HepG2 (cell line): ENCODE measurements around the gene SYDE1. TPM values are rescaled to one million over a fixed set of nuclear protein-coding genes. Genes with fewer than 3 reads are reported as not detected.
A peak's percentile ranks its signal among the peaks of the same experiment; 100 is the strongest.

Experiments used
- ARHGAP35 ChIP-seq: sonication (generic); formaldehyde crosslinking; IDR thresholded peaks from 2 replicates; pipeline ENCODE4 v1.9.0; 2022; ENCODE audit warnings: mild to moderate bottlenecking, inconsistent platforms, moderate library complexity, missing genetic modification reagents, borderline replicate concordance
- ARNT2 ChIP-seq: sonication (generic); formaldehyde crosslinking; IDR thresholded peaks from 2 replicates; pipeline ENCODE4 v1.8.0; 2022; ENCODE audit warnings: mild to moderate bottlenecking, low read depth, missing genetic modification reagents, moderate library complexity
- BRD4 ChIP-seq: sonication (generic); formaldehyde crosslinking; IDR thresholded peaks from 2 replicates; pipeline ENCODE4 v1.4.0; 2020; ENCODE audit warnings: missing genetic modification reagents
- JARID2 ChIP-seq: sonication (generic); formaldehyde crosslinking; IDR thresholded peaks from 2 replicates; pipeline ENCODE4 v1.8.1; 2023; ENCODE audit warnings: missing genetic modification reagents, inconsistent platforms; ENCODE audit not compliant: insufficient replicate concordance
- MED1 ChIP-seq: sonication (generic); formaldehyde crosslinking; IDR thresholded peaks from 2 replicates; pipeline ENCODE4 v1.4.0; 2020; ENCODE audit warnings: missing genetic modification reagents
- MED13 ChIP-seq: sonication (generic); formaldehyde crosslinking; IDR thresholded peaks from 2 replicates; pipeline ENCODE4 v1.5.0; 2020; ENCODE audit warnings: missing genetic modification reagents
- NR2F2 ChIP-seq: IDR thresholded peaks from 2 replicates; pipeline ENCODE4 v1.6.1; 2012; ENCODE audit warnings: low read depth, inconsistent platforms, borderline replicate concordance
- ZNF253 ChIP-seq: sonication (generic); formaldehyde crosslinking; IDR thresholded peaks from 2 replicates; pipeline ENCODE4 v1.8.0; 2022; ENCODE audit warnings: mild to moderate bottlenecking, missing genetic modification reagents, borderline replicate concordance
- ZNF546 ChIP-seq: sonication (generic); formaldehyde crosslinking; conservative IDR thresholded peaks from 2 replicates; pipeline ENCODE4 v1.8.1; 2023; ENCODE audit warnings: mild to moderate bottlenecking, missing genetic modification reagents
- ZNF616 ChIP-seq: sonication (generic); formaldehyde crosslinking; IDR thresholded peaks from 2 replicates; pipeline ENCODE4 v1.5.0; 2020; ENCODE audit warnings: low read depth, mild to moderate bottlenecking, missing genetic modification reagents
- ZNF782 ChIP-seq: sonication (generic); formaldehyde crosslinking; IDR thresholded peaks from 2 replicates; pipeline ENCODE4 v1.4.0; 2020; ENCODE audit warnings: missing genetic modification reagents, mild to moderate bottlenecking, borderline replicate concordance
- polyA plus RNA-seq, 8 experiments: library from polyadenylated mRNA; depleted of rRNA in 3 of 8; stranded (reverse) in 7 of 8; unstranded in 1 of 8; fragments of >200 nt; fragmentation: Illumina TruSeq in 4 of 8; extraction: Trizol in 4 of 8; gene quantifications; 2 replicates each; pipeline versions ENCODE4 v1.2.1 to v1.2.3, GENCODE V29; 2011 to 2016; ENCODE audit warnings: low read depth in 4 of 8, missing spikeins in 1 of 8, mixed read lengths in 1 of 8; ENCODE audit not compliant: insufficient read depth in 1 of 8
- total RNA-seq, 5 experiments: library from RNA; depleted of rRNA; stranded (reverse); fragments of >200 nt; fragmentation: Illumina TruSeq; extraction: Trizol; gene quantifications; 2 replicates each; pipeline ENCODE4 v1.2.3, GENCODE V29; 2016; ENCODE audit warnings: low read depth in 1 of 5
- TF ChIP-seq, protein P1 (sequence below): sonication (generic); formaldehyde crosslinking; IDR thresholded peaks from 2 replicates; pipeline ENCODE4 v1.5.0; 2020; ENCODE audit warnings: mild to moderate bottlenecking, missing genetic modification reagents, borderline replicate concordance
- TF ChIP-seq, protein P2 (sequence below): sonication (generic); formaldehyde crosslinking; IDR thresholded peaks from 2 replicates; pipeline ENCODE4 v1.5.1; 2020; ENCODE audit warnings: mild to moderate bottlenecking, missing genetic modification reagents, moderate library complexity
- TF ChIP-seq, protein P3 (sequence below): sonication (generic); formaldehyde crosslinking; IDR thresholded peaks from 2 replicates; pipeline ENCODE4 v1.8.1; 2023; ENCODE audit warnings: missing genetic modification reagents, inconsistent platforms, borderline replicate concordance
- TF ChIP-seq, protein P4 (sequence below): sonication (generic); formaldehyde crosslinking; IDR thresholded peaks from 2 replicates; pipeline ENCODE4 v1.8.1; 2022; ENCODE audit warnings: low read depth, mild to moderate bottlenecking, missing genetic modification reagents
- TF ChIP-seq, protein P5 (sequence below): sonication (generic); formaldehyde crosslinking; IDR thresholded peaks from 2 replicates; pipeline ENCODE4 v1.8.0; 2022; ENCODE audit warnings: low read depth, missing genetic modification reagents

SYDE1 gene
- total and polyA plus RNA-seq, 2 of the 13 experiments (the other 11 are each of a cell fraction or from before 2014, with no cell fraction given), result 4.3 to 13.6 TPM

DNA sequence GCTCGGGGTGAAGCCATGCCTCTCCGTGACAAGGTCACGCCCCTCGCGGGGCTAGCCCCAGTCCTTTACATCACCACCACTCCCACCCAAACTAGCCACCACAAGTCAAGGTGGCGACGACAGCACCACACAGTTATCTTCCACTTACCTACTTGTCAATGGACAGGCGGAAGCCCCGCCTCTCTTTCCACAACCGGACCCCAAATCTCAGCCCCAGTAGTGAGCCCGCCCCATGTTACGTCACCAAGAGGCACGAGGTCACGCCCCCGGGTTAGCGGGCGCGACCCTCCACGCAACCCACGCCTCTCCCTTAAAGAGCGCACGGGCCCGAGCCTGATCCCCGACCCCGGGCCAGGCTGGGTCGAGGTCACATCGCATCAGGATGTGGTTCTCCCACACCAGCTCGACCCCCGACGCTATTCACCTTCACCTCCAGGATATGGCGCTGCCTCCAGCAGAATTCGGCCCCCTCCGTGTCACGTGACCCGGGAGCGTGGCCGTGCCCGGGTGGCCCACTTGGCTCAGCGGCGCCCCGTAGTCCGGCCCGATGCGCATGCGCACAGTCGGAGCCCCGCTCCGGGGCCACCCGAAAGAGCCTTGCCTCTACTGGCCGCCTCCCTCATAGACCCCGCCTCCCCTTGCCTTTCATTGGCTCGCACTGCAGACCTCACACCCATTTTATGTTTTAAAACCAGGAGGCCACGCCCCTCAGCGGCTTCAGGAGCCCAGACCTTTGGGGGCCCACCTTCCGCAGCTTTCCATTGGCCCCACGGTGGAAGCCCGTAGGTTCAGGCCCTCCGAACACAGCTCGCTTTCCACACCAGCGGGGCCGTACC is 18.2 kb downstream of the SYDE1 start (continued):
- TF ChIP-seq, protein P1, sequence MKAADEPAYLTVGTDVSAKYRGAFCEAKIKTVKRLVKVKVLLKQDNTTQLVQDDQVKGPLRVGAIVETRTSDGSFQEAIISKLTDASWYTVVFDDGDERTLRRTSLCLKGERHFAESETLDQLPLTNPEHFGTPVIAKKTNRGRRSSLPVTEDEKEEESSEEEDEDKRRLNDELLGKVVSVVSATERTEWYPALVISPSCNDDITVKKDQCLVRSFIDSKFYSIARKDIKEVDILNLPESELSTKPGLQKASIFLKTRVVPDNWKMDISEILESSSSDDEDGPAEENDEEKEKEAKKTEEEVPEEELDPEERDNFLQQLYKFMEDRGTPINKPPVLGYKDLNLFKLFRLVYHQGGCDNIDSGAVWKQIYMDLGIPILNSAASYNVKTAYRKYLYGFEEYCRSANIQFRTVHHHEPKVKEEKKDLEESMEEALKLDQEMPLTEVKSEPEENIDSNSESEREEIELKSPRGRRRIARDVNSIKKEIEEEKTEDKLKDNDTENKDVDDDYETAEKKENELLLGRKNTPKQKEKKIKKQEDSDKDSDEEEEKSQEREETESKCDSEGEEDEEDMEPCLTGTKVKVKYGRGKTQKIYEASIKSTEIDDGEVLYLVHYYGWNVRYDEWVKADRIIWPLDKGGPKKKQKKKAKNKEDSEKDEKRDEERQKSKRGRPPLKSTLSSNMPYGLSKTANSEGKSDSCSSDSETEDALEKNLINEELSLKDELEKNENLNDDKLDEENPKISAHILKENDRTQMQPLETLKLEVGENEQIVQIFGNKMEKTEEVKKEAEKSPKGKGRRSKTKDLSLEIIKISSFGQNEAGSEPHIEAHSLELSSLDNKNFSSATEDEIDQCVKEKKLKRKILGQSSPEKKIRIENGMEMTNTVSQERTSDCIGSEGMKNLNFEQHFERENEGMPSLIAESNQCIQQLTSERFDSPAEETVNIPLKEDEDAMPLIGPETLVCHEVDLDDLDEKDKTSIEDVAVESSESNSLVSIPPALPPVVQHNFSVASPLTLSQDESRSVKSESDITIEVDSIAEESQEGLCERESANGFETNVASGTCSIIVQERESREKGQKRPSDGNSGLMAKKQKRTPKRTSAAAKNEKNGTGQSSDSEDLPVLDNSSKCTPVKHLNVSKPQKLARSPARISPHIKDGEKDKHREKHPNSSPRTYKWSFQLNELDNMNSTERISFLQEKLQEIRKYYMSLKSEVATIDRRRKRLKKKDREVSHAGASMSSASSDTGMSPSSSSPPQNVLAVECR (CRISPR knock-in tag), result peak; percentile 73; the same call in 1 of the 2 replicates
- TF ChIP-seq ZNF782, result 0 out of 2 replicates have a peak, but pooled peaks have one; percentile 15
- TF ChIP-seq ZNF616 (CRISPR knock-in tag), result no peak
- TF ChIP-seq ZNF253 (CRISPR knock-in tag), result peak; percentile 74; the same call in 1 of the 2 replicates
- TF ChIP-seq MED1 (CRISPR knock-in tag), result peak; percentile 75
- peak; percentile 71; the same call in 1 of the 2 replicates for TF ChIP-seq BRD4 (CRISPR knock-in tag)
- TF ChIP-seq MED13 (CRISPR knock-in tag), result 0 out of 2 replicates have a peak, but pooled peaks have one; percentile 34
- TF ChIP-seq, protein P2, sequence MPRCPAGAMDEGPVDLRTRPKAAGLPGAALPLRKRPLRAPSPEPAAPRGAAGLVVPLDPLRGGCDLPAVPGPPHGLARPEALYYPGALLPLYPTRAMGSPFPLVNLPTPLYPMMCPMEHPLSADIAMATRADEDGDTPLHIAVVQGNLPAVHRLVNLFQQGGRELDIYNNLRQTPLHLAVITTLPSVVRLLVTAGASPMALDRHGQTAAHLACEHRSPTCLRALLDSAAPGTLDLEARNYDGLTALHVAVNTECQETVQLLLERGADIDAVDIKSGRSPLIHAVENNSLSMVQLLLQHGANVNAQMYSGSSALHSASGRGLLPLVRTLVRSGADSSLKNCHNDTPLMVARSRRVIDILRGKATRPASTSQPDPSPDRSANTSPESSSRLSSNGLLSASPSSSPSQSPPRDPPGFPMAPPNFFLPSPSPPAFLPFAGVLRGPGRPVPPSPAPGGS (CRISPR knock-in tag), result 0 out of 2 replicates have a peak, but pooled peaks have one; percentile 57
- TF ChIP-seq, protein P3, sequence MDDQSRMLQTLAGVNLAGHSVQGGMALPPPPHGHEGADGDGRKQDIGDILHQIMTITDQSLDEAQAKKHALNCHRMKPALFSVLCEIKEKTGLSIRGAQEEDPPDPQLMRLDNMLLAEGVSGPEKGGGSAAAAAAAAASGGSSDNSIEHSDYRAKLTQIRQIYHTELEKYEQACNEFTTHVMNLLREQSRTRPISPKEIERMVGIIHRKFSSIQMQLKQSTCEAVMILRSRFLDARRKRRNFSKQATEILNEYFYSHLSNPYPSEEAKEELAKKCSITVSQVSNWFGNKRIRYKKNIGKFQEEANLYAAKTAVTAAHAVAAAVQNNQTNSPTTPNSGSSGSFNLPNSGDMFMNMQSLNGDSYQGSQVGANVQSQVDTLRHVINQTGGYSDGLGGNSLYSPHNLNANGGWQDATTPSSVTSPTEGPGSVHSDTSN (CRISPR knock-in tag), result no peak
- no peak for TF ChIP-seq ARHGAP35 (CRISPR knock-in tag)
- TF ChIP-seq, protein P4, sequence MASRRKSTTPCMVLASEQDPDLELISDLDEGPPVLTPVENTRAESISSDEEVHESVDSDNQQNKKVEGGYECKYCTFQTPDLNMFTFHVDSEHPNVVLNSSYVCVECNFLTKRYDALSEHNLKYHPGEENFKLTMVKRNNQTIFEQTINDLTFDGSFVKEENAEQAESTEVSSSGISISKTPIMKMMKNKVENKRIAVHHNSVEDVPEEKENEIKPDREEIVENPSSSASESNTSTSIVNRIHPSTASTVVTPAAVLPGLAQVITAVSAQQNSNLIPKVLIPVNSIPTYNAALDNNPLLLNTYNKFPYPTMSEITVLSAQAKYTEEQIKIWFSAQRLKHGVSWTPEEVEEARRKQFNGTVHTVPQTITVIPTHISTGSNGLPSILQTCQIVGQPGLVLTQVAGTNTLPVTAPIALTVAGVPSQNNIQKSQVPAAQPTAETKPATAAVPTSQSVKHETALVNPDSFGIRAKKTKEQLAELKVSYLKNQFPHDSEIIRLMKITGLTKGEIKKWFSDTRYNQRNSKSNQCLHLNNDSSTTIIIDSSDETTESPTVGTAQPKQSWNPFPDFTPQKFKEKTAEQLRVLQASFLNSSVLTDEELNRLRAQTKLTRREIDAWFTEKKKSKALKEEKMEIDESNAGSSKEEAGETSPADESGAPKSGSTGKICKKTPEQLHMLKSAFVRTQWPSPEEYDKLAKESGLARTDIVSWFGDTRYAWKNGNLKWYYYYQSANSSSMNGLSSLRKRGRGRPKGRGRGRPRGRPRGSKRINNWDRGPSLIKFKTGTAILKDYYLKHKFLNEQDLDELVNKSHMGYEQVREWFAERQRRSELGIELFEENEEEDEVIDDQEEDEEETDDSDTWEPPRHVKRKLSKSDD, result peak; percentile 80; the same call in 1 of the 2 replicates
- TF ChIP-seq, protein P5, sequence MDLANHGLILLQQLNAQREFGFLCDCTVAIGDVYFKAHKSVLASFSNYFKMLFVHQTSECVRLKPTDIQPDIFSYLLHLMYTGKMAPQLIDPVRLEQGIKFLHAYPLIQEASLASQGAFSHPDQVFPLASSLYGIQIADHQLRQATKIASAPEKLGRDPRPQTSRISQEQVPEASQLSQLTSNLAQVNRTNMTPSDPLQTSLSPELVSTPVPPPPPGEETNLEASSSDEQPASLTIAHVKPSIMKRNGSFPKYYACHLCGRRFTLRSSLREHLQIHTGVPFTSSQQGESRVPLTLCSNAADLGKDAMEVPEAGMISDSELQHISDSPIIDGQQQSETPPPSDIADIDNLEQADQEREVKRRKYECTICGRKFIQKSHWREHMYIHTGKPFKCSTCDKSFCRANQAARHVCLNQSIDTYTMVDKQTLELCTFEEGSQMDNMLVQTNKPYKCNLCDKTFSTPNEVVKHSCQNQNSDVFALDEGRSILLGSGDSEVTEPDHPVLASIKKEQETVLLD (CRISPR knock-in tag), result no peak
- TF ChIP-seq JARID2 (CRISPR knock-in tag), result no peak
- TF ChIP-seq NR2F2, result peak; percentile 73; the same call in 1 of the 2 replicates
- peak; percentile 85; the same call in 1 of the 2 replicates for TF ChIP-seq ZNF546
- peak; percentile 65 for TF ChIP-seq ARNT2 (CRISPR knock-in tag)
